GM18519 (cell line): Measurements from ENCODE around the gene URI1.
"Not testable (repeated sequence)": the region's sequence is repeated elsewhere in the genome, so short reads cannot be mapped to it uniquely, and the experiment has no call there.

Experiments used
- ATAC-seq: cut with Tn5 transposase; IDR thresholded peaks from one replicate; pipeline ENCODE4 v1.9.1; 2021; ENCODE audit warnings: mild to moderate bottlenecking, moderate library complexity; ENCODE audit not compliant: unreplicated experiment, low FRiP score

The URI1 gene

GRCh38 chr19:29940971-29941585 lies 961 bp upstream of the URI1 start:
- ATAC-seq: no peak

GRCh38 chr19:29942404-29943261 lies 594 bp downstream of the URI1 start:
- ATAC-seq: peak; percentile 52

GRCh38 chr19:29943615-29944014 lies 1.6 kb downstream of the URI1 start:
- no peak for ATAC-seq

GRCh38 chr19:29944390-29945012 lies 2.5 kb downstream of the URI1 start:
- no peak for ATAC-seq

GRCh38 chr19:29945017-29945416 lies 3.0 kb downstream of the URI1 start:
- ATAC-seq: no peak

GRCh38 chr19:29945433-29945832 lies 3.4 kb downstream of the URI1 start:
- no peak for ATAC-seq

GRCh38 chr19:29946645-29947044 lies 4.6 kb downstream of the URI1 start:
- ATAC-seq: no peak

- ATAC-seq: no peak
These were observed 5.8 kb downstream of the URI1 start for GRCh38 chr19:29947871-29948270.

GRCh38 chr19:29948759-29949470 lies 6.9 kb downstream of the URI1 start:
- not testable (repeated sequence) for ATAC-seq

- no peak for ATAC-seq
These were observed 10.1 kb downstream of the URI1 start for GRCh38 chr19:29952177-29952576.

GRCh38 chr19:29952646-29953045 lies 10.6 kb downstream of the URI1 start:
- no peak for ATAC-seq

- ATAC-seq: no peak
These were observed 11.6 kb downstream of the URI1 start for GRCh38 chr19:29953352-29954247.

- no peak for ATAC-seq
These were observed 14.8 kb downstream of the URI1 start for GRCh38 chr19:29956855-29957254.

- ATAC-seq: no peak
These were observed 19.3 kb downstream of the URI1 start for GRCh38 chr19:29961311-29961710.

- no peak for ATAC-seq
These were observed 20.8 kb downstream of the URI1 start for GRCh38 chr19:29962793-29963192.

GRCh38 chr19:29963576-29963975 lies 21.5 kb downstream of the URI1 start:
- no peak for ATAC-seq

- no peak for ATAC-seq
These were observed 22.1 kb downstream of the URI1 start for GRCh38 chr19:29964171-29964570.

- no peak for ATAC-seq
These were observed 23.5 kb downstream of the URI1 start for GRCh38 chr19:29965492-29965891.

- not testable (repeated sequence) for ATAC-seq
These were observed 24.1 kb downstream of the URI1 start for GRCh38 chr19:29966142-29966541.
